H9 (cell line): Measurements from ENCODE around the gene DIP2C. TPM values are rescaled to one million over a fixed set of nuclear protein-coding genes. Genes with fewer than 3 reads are reported as not detected.

Experiments used
- DNase-seq: peaks from one replicate; pipeline ENCODE4 v3.0.0-alpha.2; 2017
- H2AFZ ChIP-seq: one replicate; pipeline ENCODE4 v1.6.1; 2013; ENCODE audit warnings: mild to moderate bottlenecking, low read length, control low read depth, moderate library complexity
- H2AK5ac ChIP-seq: 2 replicates; pipeline ENCODE4 v1.6.1; 2013; ENCODE audit warnings: low read length, control low read depth, mixed read lengths; ENCODE audit not compliant: insufficient read length
- H2BK120ac ChIP-seq: one replicate; pipeline ENCODE4 v1.6.1; 2013; ENCODE audit warnings: low read depth, mild to moderate bottlenecking, low read length, control low read depth, inconsistent platforms; ENCODE audit not compliant: poor library complexity, severe bottlenecking
- H2BK12ac ChIP-seq: 2 replicates; pipeline ENCODE4 v1.6.1; 2013; ENCODE audit warnings: low read length, control low read depth, mixed read lengths, low read depth; ENCODE audit not compliant: insufficient read length
- H2BK15ac ChIP-seq: 2 replicates; pipeline ENCODE4 v1.6.1; 2013; ENCODE audit warnings: low read depth, low read length, control low read depth
- H2BK20ac ChIP-seq: one replicate; pipeline ENCODE4 v1.6.1; 2013; ENCODE audit warnings: low read depth, mild to moderate bottlenecking, low read length, control low read depth, inconsistent platforms; ENCODE audit not compliant: poor library complexity, severe bottlenecking
- H2BK5ac ChIP-seq: 2 replicates; pipeline ENCODE4 v1.6.1; 2013; ENCODE audit warnings: low read length, control low read depth, mixed read lengths; ENCODE audit not compliant: insufficient read length
- H3K14ac ChIP-seq: 2 replicates; pipeline ENCODE4 v1.6.1; 2013; ENCODE audit warnings: low read length, control low read depth; ENCODE audit not compliant: insufficient read depth
- H3K18ac ChIP-seq: 2 replicates; pipeline ENCODE4 v1.6.1; 2013; ENCODE audit warnings: low read depth, mild to moderate bottlenecking, mixed read lengths, low read length, control low read depth; ENCODE audit not compliant: insufficient read length
- H3K23ac ChIP-seq: 2 replicates; pipeline ENCODE4 v1.6.1; 2013; ENCODE audit warnings: low read length, control low read depth, mixed read lengths, low read depth; ENCODE audit not compliant: insufficient read length
- H3K23me2 ChIP-seq: 2 replicates; pipeline ENCODE4 v1.6.1; 2013; ENCODE audit warnings: low read depth, mild to moderate bottlenecking, mixed read lengths, low read length, control low read depth; ENCODE audit not compliant: insufficient read length, poor library complexity, severe bottlenecking
- H3K27ac ChIP-seq: 2 replicates; pipeline ENCODE4 v1.5.1; 2013; ENCODE audit warnings: low read length, control low read depth, mixed read lengths, low read depth; ENCODE audit not compliant: insufficient read length
- H3K27me3 ChIP-seq: 2 replicates; pipeline ENCODE4 v1.6.1; 2013; ENCODE audit warnings: low read length, control low read depth, inconsistent platforms; ENCODE audit not compliant: insufficient read depth
- H3K4ac ChIP-seq: 2 replicates; pipeline ENCODE4 v1.6.1; 2013; ENCODE audit warnings: low read depth, mild to moderate bottlenecking, control low read depth, inconsistent platforms, low read length, moderate library complexity
- H3K4me1 ChIP-seq: 2 replicates; pipeline ENCODE4 v1.6.1; 2013; ENCODE audit warnings: low read length, control low read depth, inconsistent platforms; ENCODE audit not compliant: insufficient read depth
- H3K4me2 ChIP-seq: 2 replicates; pipeline ENCODE4 v1.6.1; 2013; ENCODE audit warnings: low read length, control low read depth, mixed read lengths; ENCODE audit not compliant: insufficient read length, insufficient read depth
- H3K56ac ChIP-seq: 2 replicates; pipeline ENCODE4 v1.6.1; 2013; ENCODE audit warnings: low read depth, mild to moderate bottlenecking, mixed read lengths, low read length, control low read depth; ENCODE audit not compliant: insufficient read length
- H3K79me1 ChIP-seq: 2 replicates; pipeline ENCODE4 v1.6.1; 2013; ENCODE audit warnings: low read depth, mild to moderate bottlenecking, moderate library complexity, low read length, control low read depth, inconsistent platforms; ENCODE audit not compliant: insufficient read depth, poor library complexity, severe bottlenecking
- H3K79me2 ChIP-seq: 2 replicates; pipeline ENCODE4 v1.6.1; 2013; ENCODE audit warnings: low read length, control low read depth, inconsistent platforms; ENCODE audit not compliant: insufficient read depth
- H3K9ac ChIP-seq: 2 replicates; pipeline ENCODE4 v1.6.1; 2013; ENCODE audit warnings: low read length, control low read depth, mixed read lengths; ENCODE audit not compliant: insufficient read length; ENCODE audit errors: extremely low read depth
- H3K9me3 ChIP-seq: one replicate; pipeline ENCODE4 v1.6.1; 2013; ENCODE audit warnings: low read depth, low read length, inconsistent platforms; ENCODE audit not compliant: control insufficient read depth
- H3T11ph ChIP-seq: one replicate; pipeline ENCODE4 v1.6.1; 2013; ENCODE audit warnings: mild to moderate bottlenecking, low read length, control low read depth, inconsistent platforms
- H4K20me1 ChIP-seq: one replicate; pipeline ENCODE4 v1.6.1; 2013; ENCODE audit not compliant: control insufficient read depth, insufficient read length, insufficient read depth
- H4K5ac ChIP-seq: 2 replicates; pipeline ENCODE4 v1.6.1; 2013; ENCODE audit warnings: low read depth, mild to moderate bottlenecking, mixed read lengths, low read length, control low read depth; ENCODE audit not compliant: insufficient read length
- H4K8ac ChIP-seq: replicated peaks from 2 replicates; pipeline ENCODE4 v1.6.1; 2013; ENCODE audit warnings: low read length, control low read depth, mixed read lengths, low read depth; ENCODE audit not compliant: insufficient read length
- H4K91ac ChIP-seq: 2 replicates; pipeline ENCODE4 v1.6.1; 2013; ENCODE audit warnings: low read depth, mild to moderate bottlenecking, moderate library complexity, mixed read lengths, low read length, control low read depth; ENCODE audit not compliant: insufficient read length
- H3K27ac Mint-ChIP-seq, 3 experiments: 2 replicates in 2 of 3; 3 replicates in 1 of 3; pipeline ENCODE4 v1.8.0; 2020 to 2021; ENCODE audit warnings: mixed read lengths in 3 of 3, mild to moderate bottlenecking in 1 of 3, moderate library complexity in 1 of 3
- H3K27me3 Mint-ChIP-seq: 2 replicates; pipeline ENCODE4 v1.8.0; 2021; ENCODE audit warnings: low read depth, mild to moderate bottlenecking, moderate library complexity, mixed read lengths
- H3K36me3 Mint-ChIP-seq, 3 experiments: 2 replicates in 2 of 3; 3 replicates in 1 of 3; pipeline ENCODE4 v1.8.0; 2020 to 2021; ENCODE audit warnings: low read depth in 3 of 3, mixed read lengths in 3 of 3; ENCODE audit not compliant: insufficient read depth in 1 of 3
- H3K4me1 Mint-ChIP-seq, 2 experiments: 2 replicates each; pipeline ENCODE4 v1.8.0; 2020; ENCODE audit warnings: mixed read lengths in 2 of 2
- H3K4me3 Mint-ChIP-seq, 2 experiments: 2 replicates in 1 of 2; 3 replicates in 1 of 2; pipeline ENCODE4 v1.8.0; 2020 to 2021; ENCODE audit warnings: mild to moderate bottlenecking in 2 of 2, mixed read lengths in 2 of 2, moderate library complexity in 1 of 2
- H3K9me3 Mint-ChIP-seq, 2 experiments: 2 replicates in 1 of 2; 3 replicates in 1 of 2; pipeline ENCODE4 v1.8.0; 2020; ENCODE audit warnings: mild to moderate bottlenecking in 2 of 2, mixed read lengths in 2 of 2, moderate library complexity in 1 of 2
- WGBS: extraction: QIAGEN DNeasy Blood & Tissue Kit; methylation state at CpG from one replicate; pipeline ENCODE4 v1.1.7; 2013; ENCODE audit warnings: missing lambda C conversion rate, low lambda C conversion rate, mixed read lengths; ENCODE audit not compliant: insufficient read length; ENCODE audit errors: extremely low coverage; 5-methylcytosine and 5-hydroxymethylcytosine counted together
- total RNA-seq: library from RNA; stranded (reverse); gene quantifications from 2 replicates; pipeline ENCODE4 v1.2.1, GENCODE V29; 2021
- TF ChIP-seq, protein P1 (sequence below): fragments of 200-600 bp; sonication (generic); conservative IDR thresholded peaks from 3 replicates; pipeline ENCODE4 v1.8.0; 2021; ENCODE audit warnings: antibody characterized with exemption, mild to moderate bottlenecking

DIP2C gene
- total RNA-seq, 1 experiment from 2014 or later, result 7.9 TPM

DNA sequence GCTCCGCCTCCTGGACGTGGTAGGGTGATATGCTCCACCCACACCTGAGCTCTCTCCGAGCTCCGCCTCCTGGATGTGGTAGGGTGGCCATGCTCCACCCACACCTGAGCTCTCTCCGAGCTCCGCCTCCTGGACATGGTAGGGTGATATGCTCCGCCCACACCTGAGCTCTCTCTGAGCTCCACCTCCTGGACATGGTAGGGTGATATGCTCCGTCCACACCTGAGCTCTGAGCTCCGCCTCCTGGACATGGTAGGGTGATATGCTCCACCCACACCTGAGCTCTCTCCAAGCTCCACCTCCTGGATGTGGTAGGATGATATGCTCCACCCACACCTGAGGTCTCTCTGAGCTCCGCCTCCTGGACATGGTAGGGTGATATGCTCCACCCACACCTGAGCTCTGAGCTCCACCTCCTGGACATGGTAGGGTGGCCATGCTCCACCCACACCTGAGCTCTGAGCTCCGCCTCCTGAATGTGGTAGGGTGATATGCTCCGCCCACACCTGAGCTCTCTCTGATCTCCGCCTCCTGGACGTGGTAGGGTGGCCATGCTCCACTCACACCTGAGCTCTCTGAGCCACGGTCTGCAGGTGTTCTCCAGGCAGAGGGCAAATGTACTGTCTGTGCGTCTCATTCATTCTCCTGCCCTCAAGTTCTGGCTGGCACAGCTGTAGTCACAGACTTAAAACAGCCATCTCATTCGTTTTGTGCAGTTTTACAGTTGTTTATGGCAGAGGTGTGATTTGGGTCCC lies 252.4 kb downstream of the DIP2C start:
- no peak overlapping the region for H2BK15ac ChIP-seq
- no peak overlapping the region for H3T11ph ChIP-seq
- no peak overlapping the region for H4K5ac ChIP-seq
- Mint-ChIP-seq H3K4me1 (no peaks in the 10 kb centered on the region), H3K36me3 (peaks cover 8 to 23% (median 15%) of the 10 kb centered on the region in 3 experiments), H3K9me3 (peaks cover 7 to 9% of the 10 kb centered on the region in 2 experiments), H3K27ac (peak overlapping the region in 1 of 3 experiments; percentile 51; a peak in 1 of 7 replicates), H3K27me3 (no peaks in the 10 kb centered on the region), H3K4me3 (no peak overlapping the region)
- H4K20me1 ChIP-seq, result no peaks in the 10 kb centered on the region
- no peaks in the 10 kb centered on the region for H3K4me1 ChIP-seq
- H3K27ac ChIP-seq, result no peak overlapping the region
- no peak overlapping the region for H3K56ac ChIP-seq
- no peaks in the 10 kb centered on the region for H3K79me1 ChIP-seq
- H3K23me2 ChIP-seq, result no peaks in the 10 kb centered on the region
- H3K79me2 ChIP-seq, result no peaks in the 10 kb centered on the region
- H2AK5ac ChIP-seq, result no peak overlapping the region
- no CpG with 5 or more reads among the region's 17 CpGs for WGBS
- H3K18ac ChIP-seq, result no peak overlapping the region
- H3K4me2 ChIP-seq, result no peak overlapping the region
- H3K9ac ChIP-seq, result no peak overlapping the region
- H3K23ac ChIP-seq, result no peak overlapping the region
- no peak overlapping the region for H2BK20ac ChIP-seq
- no peak overlapping the region for H4K91ac ChIP-seq
- H3K4ac ChIP-seq, result no peak overlapping the region
- TF ChIP-seq, protein P1, sequence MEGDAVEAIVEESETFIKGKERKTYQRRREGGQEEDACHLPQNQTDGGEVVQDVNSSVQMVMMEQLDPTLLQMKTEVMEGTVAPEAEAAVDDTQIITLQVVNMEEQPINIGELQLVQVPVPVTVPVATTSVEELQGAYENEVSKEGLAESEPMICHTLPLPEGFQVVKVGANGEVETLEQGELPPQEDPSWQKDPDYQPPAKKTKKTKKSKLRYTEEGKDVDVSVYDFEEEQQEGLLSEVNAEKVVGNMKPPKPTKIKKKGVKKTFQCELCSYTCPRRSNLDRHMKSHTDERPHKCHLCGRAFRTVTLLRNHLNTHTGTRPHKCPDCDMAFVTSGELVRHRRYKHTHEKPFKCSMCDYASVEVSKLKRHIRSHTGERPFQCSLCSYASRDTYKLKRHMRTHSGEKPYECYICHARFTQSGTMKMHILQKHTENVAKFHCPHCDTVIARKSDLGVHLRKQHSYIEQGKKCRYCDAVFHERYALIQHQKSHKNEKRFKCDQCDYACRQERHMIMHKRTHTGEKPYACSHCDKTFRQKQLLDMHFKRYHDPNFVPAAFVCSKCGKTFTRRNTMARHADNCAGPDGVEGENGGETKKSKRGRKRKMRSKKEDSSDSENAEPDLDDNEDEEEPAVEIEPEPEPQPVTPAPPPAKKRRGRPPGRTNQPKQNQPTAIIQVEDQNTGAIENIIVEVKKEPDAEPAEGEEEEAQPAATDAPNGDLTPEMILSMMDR, result no peak
- H2BK5ac ChIP-seq, result no peak overlapping the region
- no peak overlapping the region for H2AFZ ChIP-seq
- no peaks in the 10 kb centered on the region for H3K27me3 ChIP-seq
- DNase-seq, result peak; percentile 64
- H4K8ac ChIP-seq, result no peak overlapping the region
- H2BK120ac ChIP-seq, result no peak overlapping the region
- no peak overlapping the region for H3K14ac ChIP-seq
- H2BK12ac ChIP-seq, result no peak overlapping the region
- H3K9me3 ChIP-seq, result no peaks in the 10 kb centered on the region
